ENCODE results near the gene PCNA.

PCNA gene

DNA sequence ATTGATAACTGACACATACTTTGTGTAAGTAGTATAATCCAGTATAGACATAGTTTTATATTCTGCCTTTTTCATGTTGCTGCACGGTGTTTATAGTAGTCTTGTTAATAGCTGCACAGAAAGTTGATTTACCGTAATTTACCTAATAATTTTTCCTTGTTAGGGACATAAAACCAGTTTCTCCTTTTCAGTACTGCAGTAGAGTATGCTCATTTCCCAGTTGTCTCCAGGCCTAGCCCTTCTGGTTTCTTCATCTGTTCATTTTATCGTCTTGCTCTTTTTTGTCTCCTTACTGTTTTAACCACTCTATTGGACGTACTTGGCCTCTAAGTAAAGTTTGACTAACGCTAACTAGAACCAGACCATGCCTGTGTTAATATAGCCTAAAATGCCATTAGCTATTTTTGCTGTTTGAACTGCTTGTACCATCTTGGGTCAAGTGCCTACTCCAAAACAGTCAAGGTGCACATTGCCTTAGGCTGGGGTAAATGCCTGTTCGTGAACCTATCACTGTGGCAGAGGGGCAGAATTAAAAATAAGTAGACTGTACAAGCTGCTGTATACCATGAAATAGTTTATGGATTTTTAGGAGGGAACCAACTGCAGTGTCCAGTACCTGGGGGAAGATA lies 41.9 kb upstream of the PCNA start:
- TF ChIP-seq EZH2 (IDR thresholded peaks at IDR 0.05; ENCODE audit: borderline replicate concordance, low read length), result no peak
- TF ChIP-seq, protein P1, sequence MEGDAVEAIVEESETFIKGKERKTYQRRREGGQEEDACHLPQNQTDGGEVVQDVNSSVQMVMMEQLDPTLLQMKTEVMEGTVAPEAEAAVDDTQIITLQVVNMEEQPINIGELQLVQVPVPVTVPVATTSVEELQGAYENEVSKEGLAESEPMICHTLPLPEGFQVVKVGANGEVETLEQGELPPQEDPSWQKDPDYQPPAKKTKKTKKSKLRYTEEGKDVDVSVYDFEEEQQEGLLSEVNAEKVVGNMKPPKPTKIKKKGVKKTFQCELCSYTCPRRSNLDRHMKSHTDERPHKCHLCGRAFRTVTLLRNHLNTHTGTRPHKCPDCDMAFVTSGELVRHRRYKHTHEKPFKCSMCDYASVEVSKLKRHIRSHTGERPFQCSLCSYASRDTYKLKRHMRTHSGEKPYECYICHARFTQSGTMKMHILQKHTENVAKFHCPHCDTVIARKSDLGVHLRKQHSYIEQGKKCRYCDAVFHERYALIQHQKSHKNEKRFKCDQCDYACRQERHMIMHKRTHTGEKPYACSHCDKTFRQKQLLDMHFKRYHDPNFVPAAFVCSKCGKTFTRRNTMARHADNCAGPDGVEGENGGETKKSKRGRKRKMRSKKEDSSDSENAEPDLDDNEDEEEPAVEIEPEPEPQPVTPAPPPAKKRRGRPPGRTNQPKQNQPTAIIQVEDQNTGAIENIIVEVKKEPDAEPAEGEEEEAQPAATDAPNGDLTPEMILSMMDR (IDR thresholded peaks at IDR 0.05; ENCODE audit: low read length), result no peak
- Histone ChIP-seq H3K36me3 (ENCODE audit: insufficient read depth, low read length) (no peaks in the 10 kb centered on the region), H3K9me2 (ENCODE audit: low read depth, low read length) (no peaks in the 10 kb centered on the region), H3F3A (ENCODE audit: insufficient read depth, low read length) (no peaks in the 10 kb centered on the region), H3K4me3 (ENCODE audit: low read depth, low read length, poor library complexity, severe bottlenecking) (no peak overlapping the region), H3K27me3 (ENCODE audit: insufficient read depth, low read length) (no peaks in the 10 kb centered on the region), H3K9ac (ENCODE audit: low read length) (no peak overlapping the region), H3K79me2 (ENCODE audit: insufficient read depth, low read length) (0 out of 2 replicates have a peak, but pooled peaks cover 6% of the 10 kb centered on the region), H3K4me2 (ENCODE audit: low read length) (no peak overlapping the region), H3K27ac (ENCODE audit: low read depth, low read length, poor library complexity, severe bottlenecking) (no peak overlapping the region), H4K20me1 (ENCODE audit: insufficient read depth, low read length) (no peaks in the 10 kb centered on the region), H3K4me1 (ENCODE audit: insufficient read depth, low read length, severe bottlenecking) (peaks cover 20% of the 10 kb centered on the region), H2AFZ (ENCODE audit: low read length) (no peak overlapping the region), H3K9me3 (ENCODE audit: low read length) (no peaks in the 10 kb centered on the region)

DNA sequence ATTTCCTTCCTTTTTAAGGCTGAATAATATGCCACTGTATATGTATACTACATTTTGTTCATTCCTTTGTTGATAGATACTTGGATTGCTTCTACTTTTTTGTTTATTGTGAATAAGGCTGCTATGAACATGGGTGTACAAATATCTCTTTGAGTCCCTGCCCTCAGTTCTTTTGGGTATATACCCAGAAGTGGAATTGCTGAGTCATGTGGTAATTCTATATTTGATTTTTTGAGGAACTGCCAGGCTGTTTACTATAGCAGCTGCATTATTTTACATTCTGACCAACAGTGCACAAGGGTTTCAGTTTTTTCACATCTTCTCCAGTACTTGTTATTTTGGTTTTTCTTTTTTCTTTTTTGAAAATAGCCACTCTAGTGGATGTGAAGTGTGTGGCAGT lies 41.1 kb upstream of the PCNA start:
- H4K20me1 ChIP-seq (ENCODE audit: insufficient read depth, low read length), result no peaks in the 10 kb centered on the region
- no peaks in the 10 kb centered on the region for H3K27me3 ChIP-seq (ENCODE audit: insufficient read depth, low read length)
- H3K9me3 ChIP-seq (ENCODE audit: low read length), result no peaks in the 10 kb centered on the region
- H3K4me1 ChIP-seq (ENCODE audit: insufficient read depth, low read length, severe bottlenecking), result peaks cover 17% of the 10 kb centered on the region
- H3K27ac ChIP-seq (ENCODE audit: low read depth, low read length, poor library complexity, severe bottlenecking), result no peak overlapping the region
- no peak overlapping the region for H3K4me3 ChIP-seq (ENCODE audit: low read depth, low read length, poor library complexity, severe bottlenecking)
- TF ChIP-seq, protein P1 (IDR thresholded peaks at IDR 0.05; ENCODE audit: low read length), result no peak
- no peak for TF ChIP-seq EZH2 (IDR thresholded peaks at IDR 0.05; ENCODE audit: borderline replicate concordance, low read length)
- no peak overlapping the region for H3K9ac ChIP-seq (ENCODE audit: low read length)
- H3K79me2 ChIP-seq (ENCODE audit: insufficient read depth, low read length), result 0 out of 2 replicates have a peak, but pooled peaks cover 6% of the 10 kb centered on the region
- no peaks in the 10 kb centered on the region for H3F3A ChIP-seq (ENCODE audit: insufficient read depth, low read length)
- no peaks in the 10 kb centered on the region for H3K9me2 ChIP-seq (ENCODE audit: low read depth, low read length)
- H3K4me2 ChIP-seq (ENCODE audit: low read length), result no peak overlapping the region
- H3K36me3 ChIP-seq (ENCODE audit: insufficient read depth, low read length), result no peaks in the 10 kb centered on the region
- H2AFZ ChIP-seq (ENCODE audit: low read length), result no peak overlapping the region

DNA sequence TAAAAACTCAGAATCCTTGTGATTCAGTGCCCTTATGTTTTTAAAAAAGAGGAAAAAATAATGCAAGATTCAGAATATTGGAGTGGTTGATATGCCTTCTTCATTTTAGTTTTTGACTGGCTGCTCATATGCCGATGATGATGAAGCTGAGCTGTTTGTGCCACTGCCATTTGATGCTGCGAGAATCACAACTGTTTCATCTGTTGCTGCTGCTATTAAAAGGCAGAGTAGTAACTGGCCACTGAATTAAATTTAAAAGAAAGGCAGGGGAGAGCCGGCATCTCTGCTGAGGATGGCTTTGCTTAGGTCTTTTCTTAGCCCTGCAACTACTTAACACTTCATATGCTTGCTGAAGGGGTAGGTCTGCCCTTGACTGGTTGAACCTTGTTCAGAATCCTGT lies 40.2 kb upstream of the PCNA start:
- Histone ChIP-seq H3K27me3 (ENCODE audit: insufficient read depth, low read length) (no peaks in the 10 kb centered on the region), H3K79me2 (ENCODE audit: insufficient read depth, low read length) (0 out of 2 replicates have a peak, but pooled peaks cover 6% of the 10 kb centered on the region), H3K4me3 (ENCODE audit: low read depth, low read length, poor library complexity, severe bottlenecking) (no peak overlapping the region), H3K4me1 (ENCODE audit: insufficient read depth, low read length, severe bottlenecking) (peaks cover 17% of the 10 kb centered on the region), H3K9me2 (ENCODE audit: low read depth, low read length) (no peaks in the 10 kb centered on the region), H3K9me3 (ENCODE audit: low read length) (no peaks in the 10 kb centered on the region), H3K9ac (ENCODE audit: low read length) (no peak overlapping the region), H4K20me1 (ENCODE audit: insufficient read depth, low read length) (no peaks in the 10 kb centered on the region), H3K27ac (ENCODE audit: low read depth, low read length, poor library complexity, severe bottlenecking) (peak overlapping the region; percentile 7), H3F3A (ENCODE audit: insufficient read depth, low read length) (no peaks in the 10 kb centered on the region), H3K36me3 (ENCODE audit: insufficient read depth, low read length) (no peaks in the 10 kb centered on the region), H3K4me2 (ENCODE audit: low read length) (no peak overlapping the region), H2AFZ (ENCODE audit: low read length) (no peak overlapping the region)
- no peak for TF ChIP-seq EZH2 (IDR thresholded peaks at IDR 0.05; ENCODE audit: borderline replicate concordance, low read length)
- TF ChIP-seq, protein P1 (IDR thresholded peaks at IDR 0.05; ENCODE audit: low read length), result no peak

Measured in OCI-LY1 (cell line).